K562 (cell line): ENCODE data around the gene IRAK2. TPM values are rescaled to one million over a fixed set of nuclear protein-coding genes. Genes with fewer than 3 reads are reported as not detected.

Source experiments
- ATAC-seq: fragments of 200-7000 bp; cut with Tn5 transposase; 3 replicates; pipeline ENCODE4 v1.9.1; 2020; ENCODE audit warnings: moderate library complexity
- BruUV-seq: library from RNA; stranded (reverse); fragments of 400-500 nt; replicated peaks from 2 replicates; lab custom pipeline; 2021; lab: Mats Ljungman, UMichigan
- CTCF ChIA-PET: fragments of 300-600 bp; formaldehyde crosslinking; extraction: SDS; loops from one replicate; lab custom pipeline; 2021; ENCODE audit warnings: low intra/inter-chr PET ratio; lab: Yijun Ruan, JAX
- POLR2A ChIA-PET: fragments of 300-600, 350-650 bp; sonication (Branson Sonifier 250); formaldehyde crosslinking; extraction: SDS; loops from one replicate; lab custom pipeline; 2021; ENCODE audit warnings: antibody characterized with exemption, inconsistent platforms; lab: Yijun Ruan, JAX
- DNase-seq, 4 experiments: peaks; one replicate each; pipeline versions ENCODE4 v3.0.0 to v3.0.0-alpha.2; 2011 to 2018; ENCODE audit warnings: low spot score in 3 of 4, mixed read lengths in 3 of 4; ENCODE audit errors: extremely low read depth in 1 of 4
- FAIRE-seq: peaks from 2 replicates; lab custom pipeline; 2011; peaks lifted over from hg19 to GRCh38; lab: Jason Lieb, UNC
- H2AFZ ChIP-seq: 2 replicates; pipeline ENCODE4 v1.6.0; 2011; ENCODE audit warnings: low read depth, low read length, control low read depth, inconsistent platforms
- H3K27ac ChIP-seq: fragments of 200-600 bp; 3 replicates; pipeline ENCODE4 v1.8.0; 2011; ENCODE audit warnings: low read depth, mild to moderate bottlenecking, control low read depth, inconsistent platforms, low read length, moderate library complexity, mixed read lengths; ENCODE audit errors: extremely low read depth
- H3K27me3 ChIP-seq, 2 experiments: fragments of 300-600 bp in 1 of 2; 2 replicates in 1 of 2; 3 replicates in 1 of 2; pipeline versions ENCODE4 v1.6.0 to v1.8.0; 2011; ENCODE audit warnings: inconsistent platforms in 2 of 2, low read length in 2 of 2, mild to moderate bottlenecking in 1 of 2, mixed read lengths in 1 of 2, moderate library complexity in 1 of 2; ENCODE audit not compliant: control insufficient read depth in 2 of 2, insufficient read depth in 2 of 2
- H3K36me3 ChIP-seq: fragments of 300-600 bp; 3 replicates; pipeline ENCODE4 v1.8.0; 2011; ENCODE audit warnings: mild to moderate bottlenecking, low read length, inconsistent platforms; ENCODE audit not compliant: control insufficient read depth, insufficient read depth
- H3K4me1 ChIP-seq, 2 experiments: fragments of 200-600 bp in 1 of 2; replicated peaks in 1 of 2; 2 replicates in 1 of 2; 3 replicates in 1 of 2; pipeline versions ENCODE4 v1.5.1 to v1.8.0; 2011; ENCODE audit warnings: inconsistent platforms in 2 of 2, low read length in 2 of 2, mild to moderate bottlenecking in 1 of 2, mixed read lengths in 1 of 2, moderate library complexity in 1 of 2; ENCODE audit not compliant: control insufficient read depth in 2 of 2, insufficient read depth in 2 of 2
- H3K4me2 ChIP-seq: 2 replicates; pipeline ENCODE4 v1.6.1; 2011; ENCODE audit warnings: low read length, control low read depth, inconsistent platforms, mixed read lengths; ENCODE audit not compliant: insufficient read depth
- H3K4me3 ChIP-seq: fragments of 200-600 bp; sonication (generic), shearing (Covaris generic); 2 replicates; pipeline ENCODE4 v1.5.1; 2016; ENCODE audit warnings: control low read depth, inconsistent platforms
- H3K79me2 ChIP-seq: fragments of 200-600 bp; 3 replicates; pipeline ENCODE4 v1.8.0; 2011; ENCODE audit warnings: low read length, inconsistent platforms; ENCODE audit not compliant: control insufficient read depth, insufficient read depth
- H3K9ac ChIP-seq, 2 experiments: 2 replicates each; pipeline versions ENCODE4 v1.6.0 to v1.6.1; 2011; ENCODE audit warnings: low read depth in 2 of 2, low read length in 2 of 2, control low read depth in 1 of 2, inconsistent platforms in 1 of 2, mild to moderate bottlenecking in 1 of 2, mixed read lengths in 1 of 2; ENCODE audit not compliant: insufficient read depth in 1 of 2
- H3K9me1 ChIP-seq: one replicate; pipeline ENCODE4 v1.6.0; 2011; ENCODE audit warnings: inconsistent platforms, mild to moderate bottlenecking, low read length, moderate library complexity; ENCODE audit not compliant: control insufficient read depth, insufficient read depth
- H3K9me3 ChIP-seq: replicated peaks from 2 replicates; pipeline ENCODE4 v1.5.1; 2011; ENCODE audit warnings: low read depth, low read length, inconsistent platforms; ENCODE audit not compliant: control insufficient read depth, insufficient read depth
- H4K20me1 ChIP-seq: replicated peaks from 2 replicates; pipeline ENCODE4 v1.6.1; 2011; ENCODE audit warnings: low read length, inconsistent platforms, mixed read lengths; ENCODE audit not compliant: control insufficient read depth, insufficient read depth
- ARID1B ChIP-seq: fragments of 450-650 bp; IDR thresholded peaks from 2 replicates; pipeline ENCODE4 v1.6.1; 2016; ENCODE audit warnings: antibody characterized with exemption, mild to moderate bottlenecking, inconsistent platforms
- BCL6 ChIP-seq: fragments of 250-450 bp; sonication (Bioruptor Pico); IDR thresholded peaks from 2 replicates; pipeline ENCODE4 v1.4.0; 2020
- CAMTA2 ChIP-seq: fragments of 250-450 bp; sonication (Bioruptor Pico); conservative IDR thresholded peaks from 2 replicates; pipeline ENCODE4 v1.5.1; 2022
- CC2D1A ChIP-seq: fragments of 450-650 bp; IDR thresholded peaks from 2 replicates; pipeline ENCODE4 v1.6.1; 2017; ENCODE audit warnings: mild to moderate bottlenecking
- EWSR1 ChIP-seq: fragments of 450-650 bp; IDR thresholded peaks from 2 replicates; pipeline ENCODE4 v1.6.1; 2018; ENCODE audit warnings: borderline replicate concordance, mild to moderate bottlenecking, low read depth, moderate library complexity; ENCODE audit not compliant: partially characterized antibody
- HEY1 ChIP-seq: fragments of 250-450 bp; sonication (Bioruptor Pico); IDR thresholded peaks from 2 replicates; pipeline ENCODE4 v1.5.0; 2020; ENCODE audit warnings: mild to moderate bottlenecking, moderate library complexity, borderline replicate concordance
- KAT8 ChIP-seq: fragments of 450-650 bp; IDR thresholded peaks from 2 replicates; pipeline ENCODE4 v1.6.1; 2016; ENCODE audit warnings: low read depth, mild to moderate bottlenecking
- NCOR1 ChIP-seq: fragments of 450-650 bp; IDR thresholded peaks from 2 replicates; pipeline ENCODE4 v1.6.1; 2016; ENCODE audit warnings: mild to moderate bottlenecking, moderate library complexity
- POLR2A ChIP-seq: fragments of 450-650 bp; conservative IDR thresholded peaks from 2 replicates; pipeline ENCODE4 v1.6.1; 2016
- STAT5B ChIP-seq: fragments of 250-450 bp; sonication (Bioruptor Pico); IDR thresholded peaks from 2 replicates; pipeline ENCODE4 v1.8.0; 2021; ENCODE audit warnings: mild to moderate bottlenecking, inconsistent platforms
- ZNF197 ChIP-seq: fragments of 200-800 bp; sonication (Bioruptor generic); IDR thresholded peaks from 2 replicates; pipeline ENCODE4 v1.6.1; 2016; ENCODE audit warnings: low read depth, missing genetic modification characterization, missing compliant biosample characterization
- ZNF253 ChIP-seq: fragments of 250-450 bp; sonication (Bioruptor Pico); conservative IDR thresholded peaks from 2 replicates; pipeline ENCODE4 v1.6.1; 2021; ENCODE audit warnings: mild to moderate bottlenecking
- ZNF3 ChIP-seq: fragments of 250-450 bp; sonication (Bioruptor Pico); IDR thresholded peaks from 2 replicates; pipeline ENCODE4 v1.5.0; 2021; ENCODE audit warnings: mild to moderate bottlenecking, moderate library complexity
- ZNF695 ChIP-seq: fragments of 450-650 bp; formaldehyde crosslinking; IDR thresholded peaks from 2 replicates; pipeline ENCODE4 v1.4.0; 2020; ENCODE audit warnings: mild to moderate bottlenecking, moderate library complexity
- WGBS: fragments of 100-300 bp; shearing (Covaris generic); methylation state at CpG from one replicate; pipeline ENCODE4 v1.1.6; 2016; ENCODE audit warnings: low coverage, mixed read lengths; ENCODE audit not compliant: insufficient coverage; ENCODE audit errors: missing lambda C conversion rate; 5-methylcytosine and 5-hydroxymethylcytosine counted together
- in situ Hi-C: fragments of 300-500 bp; cut with MboI; formaldehyde crosslinking; loops from 4 replicates; pipeline ENCODE4 v1.15.0; 2018; ENCODE audit warnings: inconsistent platforms, mixed read lengths
- intact Hi-C: fragments of 100-400 bp; cut with micrococcal nuclease; formaldehyde crosslinking; loops from 2 replicates; pipeline ENCODE4 v1.14.2; 2022
- polyA plus RNA-seq, 8 experiments: library from polyadenylated mRNA; depleted of rRNA in 4 of 8; stranded (reverse) in 5 of 8; unstranded in 3 of 8; fragments of >200 nt; fragmentation: Nextera tagmentation in 2 of 8; fragmentation: Illumina TruSeq in 1 of 8; extraction: Ambion mirVana in 2 of 8; extraction: Trizol in 1 of 8; gene quantifications; 2 replicates each; pipeline versions ENCODE4 v1.2.1 to v1.2.3, GENCODE V29; 2011 to 2014; ENCODE audit warnings: inconsistent platforms in 1 of 8, missing spikeins in 1 of 8
- total RNA-seq, 7 experiments: library from RNA; depleted of rRNA in 6 of 7; stranded (reverse); fragments of >200 nt in 6 of 7; fragmentation: Illumina TruSeq in 2 of 7; extraction: Trizol in 2 of 7; gene quantifications; 2 replicates each; pipeline versions ENCODE4 v1.2.1 to v1.2.3, GENCODE V29; 2011 to 2021; ENCODE audit warnings: low replicate concordance in 1 of 7
- TF ChIP-seq, protein P1 (sequence below), 3 experiments: IDR thresholded peaks in 2 of 3; conservative IDR thresholded peaks in 1 of 3; 2 replicates each; pipeline ENCODE4 v1.5.1; 2011 to 2012; ENCODE audit warnings: low read length in 3 of 3, mild to moderate bottlenecking in 3 of 3, control low read depth in 2 of 3, improper control_type of control experiment in 1 of 3, inconsistent platforms in 1 of 3, low read depth in 1 of 3, mixed read lengths in 1 of 3, moderate library complexity in 1 of 3; ENCODE audit not compliant: insufficient read depth in 2 of 3
- TF ChIP-seq, protein P2 (sequence below): sonication (generic); formaldehyde crosslinking; IDR thresholded peaks from 2 replicates; pipeline ENCODE4 v1.8.1; 2023; ENCODE audit warnings: mild to moderate bottlenecking, missing genetic modification reagents

The IRAK2 gene
- total and polyA plus RNA-seq, 9 of the 15 experiments (the other 6 are each of a cell fraction or from before 2014, with no cell fraction given): 0.42 to 4.4 (median 2.7) TPM

DNA sequence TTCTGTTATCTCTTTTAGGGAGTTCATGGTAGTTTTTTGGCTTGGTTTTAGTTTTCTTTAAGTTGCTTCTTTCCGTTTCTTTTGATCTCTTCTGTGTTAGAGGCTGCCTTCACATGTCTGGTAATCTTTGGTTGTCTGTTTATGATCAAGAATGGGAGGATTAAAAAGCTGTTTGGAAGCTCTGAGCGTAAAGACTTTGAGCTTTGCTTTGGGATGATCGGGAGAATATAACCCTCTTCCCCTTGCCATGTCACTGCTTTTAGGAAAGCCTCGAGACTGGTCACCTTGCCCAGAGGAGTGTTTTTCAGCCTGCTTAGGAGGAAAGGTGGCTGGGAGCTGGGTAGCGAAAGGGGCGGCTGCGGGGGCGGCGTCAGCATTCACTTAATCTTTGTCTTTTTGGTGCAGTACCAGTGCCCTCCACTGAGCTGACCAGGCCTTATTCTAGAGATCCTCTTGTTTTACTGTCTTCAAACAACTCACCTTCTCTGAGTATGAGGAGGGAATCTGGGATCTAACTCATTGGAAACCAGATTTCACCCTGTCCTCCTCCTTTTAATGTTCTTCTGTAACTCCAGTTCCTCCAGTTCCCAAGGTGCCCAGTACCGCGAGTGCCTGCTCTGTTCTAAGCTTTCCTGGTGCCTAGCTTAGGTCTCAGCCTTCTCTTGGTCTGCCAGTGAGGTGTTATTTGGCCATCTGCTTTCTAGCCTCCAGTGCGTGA lies 99.1 kb downstream of the IRAK2 start (continued):
- TF ChIP-seq ARID1B: peak; percentile 35
- peak; percentile 24; the same call in 1 of the 2 replicates for TF ChIP-seq ZNF3 (CRISPR knock-in tag)
- TF ChIP-seq, protein P1, sequence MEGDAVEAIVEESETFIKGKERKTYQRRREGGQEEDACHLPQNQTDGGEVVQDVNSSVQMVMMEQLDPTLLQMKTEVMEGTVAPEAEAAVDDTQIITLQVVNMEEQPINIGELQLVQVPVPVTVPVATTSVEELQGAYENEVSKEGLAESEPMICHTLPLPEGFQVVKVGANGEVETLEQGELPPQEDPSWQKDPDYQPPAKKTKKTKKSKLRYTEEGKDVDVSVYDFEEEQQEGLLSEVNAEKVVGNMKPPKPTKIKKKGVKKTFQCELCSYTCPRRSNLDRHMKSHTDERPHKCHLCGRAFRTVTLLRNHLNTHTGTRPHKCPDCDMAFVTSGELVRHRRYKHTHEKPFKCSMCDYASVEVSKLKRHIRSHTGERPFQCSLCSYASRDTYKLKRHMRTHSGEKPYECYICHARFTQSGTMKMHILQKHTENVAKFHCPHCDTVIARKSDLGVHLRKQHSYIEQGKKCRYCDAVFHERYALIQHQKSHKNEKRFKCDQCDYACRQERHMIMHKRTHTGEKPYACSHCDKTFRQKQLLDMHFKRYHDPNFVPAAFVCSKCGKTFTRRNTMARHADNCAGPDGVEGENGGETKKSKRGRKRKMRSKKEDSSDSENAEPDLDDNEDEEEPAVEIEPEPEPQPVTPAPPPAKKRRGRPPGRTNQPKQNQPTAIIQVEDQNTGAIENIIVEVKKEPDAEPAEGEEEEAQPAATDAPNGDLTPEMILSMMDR (IDR thresholded peaks at IDR 0.05 in 2 of 3, conservative IDR thresholded peaks at IDR 0.05 in 1 of 3; ENCODE audit: insufficient read depth in 2 of 3, low read depth in 1 of 3, low read length in 3 of 3): peak; percentile 53 to 79 (median 65)

DNA sequence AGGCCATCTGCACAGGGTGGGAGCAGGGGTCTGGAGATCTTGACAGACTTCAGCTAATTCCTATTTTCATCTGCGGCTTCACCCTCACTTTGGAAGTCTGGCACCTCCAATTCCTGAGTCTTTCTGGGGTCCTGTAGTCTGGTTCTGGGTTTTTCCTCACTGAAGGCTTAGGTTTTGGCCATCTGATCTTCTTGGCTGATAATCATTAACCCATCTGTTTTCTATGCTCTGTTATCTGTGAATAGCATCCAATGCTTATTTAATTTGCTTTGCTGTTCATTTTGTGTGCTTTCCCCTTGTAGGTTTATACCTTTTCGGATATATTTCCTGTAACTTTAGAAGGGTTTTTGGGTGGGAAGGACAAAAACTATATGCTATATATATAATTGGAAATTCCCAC lies 101.1 kb downstream of the IRAK2 start:
- in situ Hi-C loops: no loop called here
- no TSS peak for BruUV-seq
- peaks cover 7 to 10% of the 10 kb centered on the region in 2 experiments; a peak in 4 of 5 replicates for H3K4me1 ChIP-seq

More for the DNA sequence above, 101.1 kb downstream of the IRAK2 start:
- Histone ChIP-seq H3K4me2 (no peak overlapping the region), H3K27me3 (no peaks in the 10 kb centered on the region), H3K36me3 (peaks cover 93% of the 10 kb centered on the region), H3K9me3 (no peaks in the 10 kb centered on the region), H3K79me2 (peaks cover 84% of the 10 kb centered on the region), H3K4me3 (no peak overlapping the region), H3K27ac (no peak overlapping the region), H2AFZ (no peak overlapping the region), H3K9ac (no peak overlapping the region), H4K20me1 (peaks cover 8% of the 10 kb centered on the region), H3K9me1 (no peaks in the 10 kb centered on the region)
- FAIRE-seq (no peak), ATAC-seq (no peak), DNase-seq (no peak)
- intact Hi-C loops: no loop called here
- CTCF ChIA-PET: no interaction called here
- WGBS: 96% methylated on average over 2 of the region's 2 CpGs
- POLR2A ChIA-PET: interaction anchor here (1.5 kb wide), 1 partner anchor 15 kb away, joined by 4 read pairs; no protein-coding TSS in a partner anchor
- TF ChIP-seq ZNF197 (CRISPR knock-in tag) (no peak), POLR2A (no peak), BCL6 (CRISPR knock-in tag) (no peak), HEY1 (CRISPR knock-in tag) (no peak), ZNF253 (CRISPR knock-in tag) (no peak), CC2D1A (no peak), CAMTA2 (CRISPR knock-in tag) (no peak), EWSR1 (no peak), STAT5B (CRISPR knock-in tag) (no peak), ZNF695 (CRISPR knock-in tag) (no peak), NCOR1 (no peak), KAT8 (no peak)
- TF ChIP-seq, protein P2, sequence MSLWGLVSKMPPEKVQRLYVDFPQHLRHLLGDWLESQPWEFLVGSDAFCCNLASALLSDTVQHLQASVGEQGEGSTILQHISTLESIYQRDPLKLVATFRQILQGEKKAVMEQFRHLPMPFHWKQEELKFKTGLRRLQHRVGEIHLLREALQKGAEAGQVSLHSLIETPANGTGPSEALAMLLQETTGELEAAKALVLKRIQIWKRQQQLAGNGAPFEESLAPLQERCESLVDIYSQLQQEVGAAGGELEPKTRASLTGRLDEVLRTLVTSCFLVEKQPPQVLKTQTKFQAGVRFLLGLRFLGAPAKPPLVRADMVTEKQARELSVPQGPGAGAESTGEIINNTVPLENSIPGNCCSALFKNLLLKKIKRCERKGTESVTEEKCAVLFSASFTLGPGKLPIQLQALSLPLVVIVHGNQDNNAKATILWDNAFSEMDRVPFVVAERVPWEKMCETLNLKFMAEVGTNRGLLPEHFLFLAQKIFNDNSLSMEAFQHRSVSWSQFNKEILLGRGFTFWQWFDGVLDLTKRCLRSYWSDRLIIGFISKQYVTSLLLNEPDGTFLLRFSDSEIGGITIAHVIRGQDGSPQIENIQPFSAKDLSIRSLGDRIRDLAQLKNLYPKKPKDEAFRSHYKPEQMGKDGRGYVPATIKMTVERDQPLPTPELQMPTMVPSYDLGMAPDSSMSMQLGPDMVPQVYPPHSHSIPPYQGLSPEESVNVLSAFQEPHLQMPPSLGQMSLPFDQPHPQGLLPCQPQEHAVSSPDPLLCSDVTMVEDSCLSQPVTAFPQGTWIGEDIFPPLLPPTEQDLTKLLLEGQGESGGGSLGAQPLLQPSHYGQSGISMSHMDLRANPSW (CRISPR knock-in tag): no peak
